K562 (cell line): Measurements from ENCODE around the gene CIB1. TPM values are rescaled to one million over a fixed set of nuclear protein-coding genes. Genes with fewer than 3 reads are reported as not detected.

Experiments used
- ATAC-seq: fragments of 200-7000 bp; cut with Tn5 transposase; 3 replicates; pipeline ENCODE4 v1.9.1; 2020; ENCODE audit warnings: moderate library complexity
- BruUV-seq: library from RNA; stranded (reverse); fragments of 400-500 nt; replicated peaks from 2 replicates; lab custom pipeline; 2021; lab: Mats Ljungman, UMichigan
- CTCF ChIA-PET: fragments of 300-600 bp; formaldehyde crosslinking; extraction: SDS; loops from one replicate; lab custom pipeline; 2021; ENCODE audit warnings: low intra/inter-chr PET ratio; lab: Yijun Ruan, JAX
- POLR2A ChIA-PET: fragments of 300-600, 350-650 bp; sonication (Branson Sonifier 250); formaldehyde crosslinking; extraction: SDS; loops from one replicate; lab custom pipeline; 2021; ENCODE audit warnings: antibody characterized with exemption, inconsistent platforms; lab: Yijun Ruan, JAX
- DNase-seq, 4 experiments: peaks; one replicate each; pipeline versions ENCODE4 v3.0.0 to v3.0.0-alpha.2; 2011 to 2018; ENCODE audit warnings: low spot score in 3 of 4, mixed read lengths in 3 of 4; ENCODE audit errors: extremely low read depth in 1 of 4
- FAIRE-seq: peaks from 2 replicates; lab custom pipeline; 2011; peaks lifted over from hg19 to GRCh38; lab: Jason Lieb, UNC
- H2AFZ ChIP-seq: 2 replicates; pipeline ENCODE4 v1.6.0; 2011; ENCODE audit warnings: low read depth, low read length, control low read depth, inconsistent platforms
- H3K27ac ChIP-seq: fragments of 200-600 bp; 3 replicates; pipeline ENCODE4 v1.8.0; 2011; ENCODE audit warnings: low read depth, mild to moderate bottlenecking, control low read depth, inconsistent platforms, low read length, moderate library complexity, mixed read lengths; ENCODE audit errors: extremely low read depth
- H3K27me3 ChIP-seq, 2 experiments: fragments of 300-600 bp in 1 of 2; 2 replicates in 1 of 2; 3 replicates in 1 of 2; pipeline versions ENCODE4 v1.6.0 to v1.8.0; 2011; ENCODE audit warnings: inconsistent platforms in 2 of 2, low read length in 2 of 2, mild to moderate bottlenecking in 1 of 2, mixed read lengths in 1 of 2, moderate library complexity in 1 of 2; ENCODE audit not compliant: control insufficient read depth in 2 of 2, insufficient read depth in 2 of 2
- H3K36me3 ChIP-seq: fragments of 300-600 bp; 3 replicates; pipeline ENCODE4 v1.8.0; 2011; ENCODE audit warnings: mild to moderate bottlenecking, low read length, inconsistent platforms; ENCODE audit not compliant: control insufficient read depth, insufficient read depth
- H3K4me1 ChIP-seq, 2 experiments: fragments of 200-600 bp in 1 of 2; replicated peaks in 1 of 2; 2 replicates in 1 of 2; 3 replicates in 1 of 2; pipeline versions ENCODE4 v1.5.1 to v1.8.0; 2011; ENCODE audit warnings: inconsistent platforms in 2 of 2, low read length in 2 of 2, mild to moderate bottlenecking in 1 of 2, mixed read lengths in 1 of 2, moderate library complexity in 1 of 2; ENCODE audit not compliant: control insufficient read depth in 2 of 2, insufficient read depth in 2 of 2
- H3K4me2 ChIP-seq: 2 replicates; pipeline ENCODE4 v1.6.1; 2011; ENCODE audit warnings: low read length, control low read depth, inconsistent platforms, mixed read lengths; ENCODE audit not compliant: insufficient read depth
- H3K4me3 ChIP-seq: fragments of 200-600 bp; sonication (generic), shearing (Covaris generic); 2 replicates; pipeline ENCODE4 v1.5.1; 2016; ENCODE audit warnings: control low read depth, inconsistent platforms
- H3K79me2 ChIP-seq: fragments of 200-600 bp; 3 replicates; pipeline ENCODE4 v1.8.0; 2011; ENCODE audit warnings: low read length, inconsistent platforms; ENCODE audit not compliant: control insufficient read depth, insufficient read depth
- H3K9ac ChIP-seq, 2 experiments: 2 replicates each; pipeline versions ENCODE4 v1.6.0 to v1.6.1; 2011; ENCODE audit warnings: low read depth in 2 of 2, low read length in 2 of 2, control low read depth in 1 of 2, inconsistent platforms in 1 of 2, mild to moderate bottlenecking in 1 of 2, mixed read lengths in 1 of 2; ENCODE audit not compliant: insufficient read depth in 1 of 2
- H3K9me1 ChIP-seq: one replicate; pipeline ENCODE4 v1.6.0; 2011; ENCODE audit warnings: inconsistent platforms, mild to moderate bottlenecking, low read length, moderate library complexity; ENCODE audit not compliant: control insufficient read depth, insufficient read depth
- H3K9me3 ChIP-seq: replicated peaks from 2 replicates; pipeline ENCODE4 v1.5.1; 2011; ENCODE audit warnings: low read depth, low read length, inconsistent platforms; ENCODE audit not compliant: control insufficient read depth, insufficient read depth
- H4K20me1 ChIP-seq: replicated peaks from 2 replicates; pipeline ENCODE4 v1.6.1; 2011; ENCODE audit warnings: low read length, inconsistent platforms, mixed read lengths; ENCODE audit not compliant: control insufficient read depth, insufficient read depth
- HEY1 ChIP-seq: fragments of 250-450 bp; sonication (Bioruptor Pico); IDR thresholded peaks from 2 replicates; pipeline ENCODE4 v1.5.0; 2020; ENCODE audit warnings: mild to moderate bottlenecking, moderate library complexity, borderline replicate concordance
- MEIS2 ChIP-seq: fragments of 450-650 bp; IDR thresholded peaks from 2 replicates; pipeline ENCODE4 v1.6.1; 2014; ENCODE audit warnings: mild to moderate bottlenecking; ENCODE audit not compliant: partially characterized antibody
- RAD21 ChIP-seq, 2 experiments: fragments of 250-450 bp in 1 of 2; fragments of 450-650 bp in 1 of 2; sonication (Bioruptor Pico) in 1 of 2; formaldehyde crosslinking in 1 of 2; IDR thresholded peaks in 1 of 2; conservative IDR thresholded peaks in 1 of 2; 2 replicates each; pipeline versions ENCODE4 v1.4.0 to v1.8.0; 2020 to 2022; ENCODE audit warnings: mild to moderate bottlenecking in 2 of 2, moderate library complexity in 1 of 2
- WGBS: fragments of 100-300 bp; shearing (Covaris generic); methylation state at CpG from one replicate; pipeline ENCODE4 v1.1.6; 2016; ENCODE audit warnings: low coverage, mixed read lengths; ENCODE audit not compliant: insufficient coverage; ENCODE audit errors: missing lambda C conversion rate; 5-methylcytosine and 5-hydroxymethylcytosine counted together
- in situ Hi-C: fragments of 300-500 bp; cut with MboI; formaldehyde crosslinking; loops from 4 replicates; pipeline ENCODE4 v1.15.0; 2018; ENCODE audit warnings: inconsistent platforms, mixed read lengths
- intact Hi-C: fragments of 100-400 bp; cut with micrococcal nuclease; formaldehyde crosslinking; loops from 2 replicates; pipeline ENCODE4 v1.14.2; 2022
- polyA plus RNA-seq, 8 experiments: library from polyadenylated mRNA; depleted of rRNA in 4 of 8; stranded (reverse) in 5 of 8; unstranded in 3 of 8; fragments of >200 nt; fragmentation: Nextera tagmentation in 2 of 8; fragmentation: Illumina TruSeq in 1 of 8; extraction: Ambion mirVana in 2 of 8; extraction: Trizol in 1 of 8; gene quantifications; 2 replicates each; pipeline versions ENCODE4 v1.2.1 to v1.2.3, GENCODE V29; 2011 to 2014; ENCODE audit warnings: inconsistent platforms in 1 of 8, missing spikeins in 1 of 8
- total RNA-seq, 7 experiments: library from RNA; depleted of rRNA in 6 of 7; stranded (reverse); fragments of >200 nt in 6 of 7; fragmentation: Illumina TruSeq in 2 of 7; extraction: Trizol in 2 of 7; gene quantifications; 2 replicates each; pipeline versions ENCODE4 v1.2.1 to v1.2.3, GENCODE V29; 2011 to 2021; ENCODE audit warnings: low replicate concordance in 1 of 7
- TF ChIP-seq, protein P1 (sequence below), 2 experiments: fragments of 450-650 bp; IDR thresholded peaks; 2 replicates each; pipeline ENCODE4 v1.6.1; 2018; ENCODE audit warnings: mild to moderate bottlenecking in 2 of 2, low read depth in 1 of 2; ENCODE audit not compliant: partially characterized antibody in 2 of 2
- TF ChIP-seq, protein P2 (sequence below), 2 experiments: IDR thresholded peaks in 1 of 2; conservative IDR thresholded peaks in 1 of 2; 2 replicates each; pipeline ENCODE4 v1.6.1; 2016; ENCODE audit warnings: low read depth in 2 of 2, mild to moderate bottlenecking in 1 of 2, missing compliant biosample characterization in 1 of 2, missing genetic modification characterization in 1 of 2, moderate library complexity in 1 of 2
- TF ChIP-seq, protein P3 (sequence below): fragments of 450-650 bp; IDR thresholded peaks from 2 replicates; pipeline ENCODE4 v1.6.1; 2018; ENCODE audit not compliant: partially characterized antibody

CIB1 gene
- total and polyA plus RNA-seq, 9 of the 15 experiments (the other 6 are each of a cell fraction or from before 2014, with no cell fraction given), result 14.9 to 136 (median 64.5) TPM

DNA sequence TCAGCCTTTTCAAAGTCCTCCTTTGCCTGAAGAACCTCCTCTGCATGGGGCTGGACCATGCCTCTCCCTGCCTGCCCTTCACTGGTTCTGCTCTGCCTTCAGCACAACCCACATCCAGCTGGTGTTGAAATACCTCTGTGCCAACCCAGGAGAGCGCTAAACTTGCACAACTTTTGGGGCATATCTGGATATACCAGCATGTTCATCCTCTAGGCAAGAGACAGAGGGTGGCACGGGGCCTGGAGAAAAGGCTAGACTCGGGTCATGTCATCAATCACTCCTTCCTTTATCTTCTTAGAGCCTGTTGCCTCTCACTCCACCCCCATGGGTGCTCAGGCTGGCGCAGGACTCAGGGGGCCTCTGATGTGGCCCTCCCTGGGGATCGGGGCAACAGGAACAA is 27.9 kb downstream of the CIB1 start:
- H3K4me2 ChIP-seq, result no peak overlapping the region
- H3K9me1 ChIP-seq, result no peaks in the 10 kb centered on the region
- in situ Hi-C loops, result no loop called here
- BruUV-seq, result no TSS peak
- WGBS, result 67% methylated on average over 5 of the region's 5 CpGs
- ATAC-seq (no peak), FAIRE-seq (no peak), DNase-seq (no peak)
- no peaks in the 10 kb centered on the region for H3K9me3 ChIP-seq
- TF ChIP-seq HEY1, result no peak
- TF ChIP-seq MEIS2, result peak; percentile 12
- TF ChIP-seq, protein P1, sequence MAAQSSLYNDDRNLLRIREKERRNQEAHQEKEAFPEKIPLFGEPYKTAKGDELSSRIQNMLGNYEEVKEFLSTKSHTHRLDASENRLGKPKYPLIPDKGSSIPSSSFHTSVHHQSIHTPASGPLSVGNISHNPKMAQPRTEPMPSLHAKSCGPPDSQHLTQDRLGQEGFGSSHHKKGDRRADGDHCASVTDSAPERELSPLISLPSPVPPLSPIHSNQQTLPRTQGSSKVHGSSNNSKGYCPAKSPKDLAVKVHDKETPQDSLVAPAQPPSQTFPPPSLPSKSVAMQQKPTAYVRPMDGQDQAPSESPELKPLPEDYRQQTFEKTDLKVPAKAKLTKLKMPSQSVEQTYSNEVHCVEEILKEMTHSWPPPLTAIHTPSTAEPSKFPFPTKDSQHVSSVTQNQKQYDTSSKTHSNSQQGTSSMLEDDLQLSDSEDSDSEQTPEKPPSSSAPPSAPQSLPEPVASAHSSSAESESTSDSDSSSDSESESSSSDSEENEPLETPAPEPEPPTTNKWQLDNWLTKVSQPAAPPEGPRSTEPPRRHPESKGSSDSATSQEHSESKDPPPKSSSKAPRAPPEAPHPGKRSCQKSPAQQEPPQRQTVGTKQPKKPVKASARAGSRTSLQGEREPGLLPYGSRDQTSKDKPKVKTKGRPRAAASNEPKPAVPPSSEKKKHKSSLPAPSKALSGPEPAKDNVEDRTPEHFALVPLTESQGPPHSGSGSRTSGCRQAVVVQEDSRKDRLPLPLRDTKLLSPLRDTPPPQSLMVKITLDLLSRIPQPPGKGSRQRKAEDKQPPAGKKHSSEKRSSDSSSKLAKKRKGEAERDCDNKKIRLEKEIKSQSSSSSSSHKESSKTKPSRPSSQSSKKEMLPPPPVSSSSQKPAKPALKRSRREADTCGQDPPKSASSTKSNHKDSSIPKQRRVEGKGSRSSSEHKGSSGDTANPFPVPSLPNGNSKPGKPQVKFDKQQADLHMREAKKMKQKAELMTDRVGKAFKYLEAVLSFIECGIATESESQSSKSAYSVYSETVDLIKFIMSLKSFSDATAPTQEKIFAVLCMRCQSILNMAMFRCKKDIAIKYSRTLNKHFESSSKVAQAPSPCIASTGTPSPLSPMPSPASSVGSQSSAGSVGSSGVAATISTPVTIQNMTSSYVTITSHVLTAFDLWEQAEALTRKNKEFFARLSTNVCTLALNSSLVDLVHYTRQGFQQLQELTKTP (IDR thresholded peaks at IDR 0.05; ENCODE audit: low read depth in 1 of 2, partially characterized antibody in 2 of 2), result no peak
- TF ChIP-seq, protein P2, sequence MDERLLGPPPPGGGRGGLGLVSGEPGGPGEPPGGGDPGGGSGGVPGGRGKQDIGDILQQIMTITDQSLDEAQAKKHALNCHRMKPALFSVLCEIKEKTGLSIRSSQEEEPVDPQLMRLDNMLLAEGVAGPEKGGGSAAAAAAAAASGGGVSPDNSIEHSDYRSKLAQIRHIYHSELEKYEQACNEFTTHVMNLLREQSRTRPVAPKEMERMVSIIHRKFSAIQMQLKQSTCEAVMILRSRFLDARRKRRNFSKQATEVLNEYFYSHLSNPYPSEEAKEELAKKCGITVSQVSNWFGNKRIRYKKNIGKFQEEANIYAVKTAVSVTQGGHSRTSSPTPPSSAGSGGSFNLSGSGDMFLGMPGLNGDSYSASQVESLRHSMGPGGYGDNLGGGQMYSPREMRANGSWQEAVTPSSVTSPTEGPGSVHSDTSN (CRISPR knock-in tag; IDR thresholded peaks at IDR 0.05; ENCODE audit: low read depth), result no peak
- TF ChIP-seq, protein P2 (tag; conservative IDR thresholded peaks at IDR 0.05; ENCODE audit: low read depth), result peak; percentile 28; the same call in 1 of the 2 replicates
- TF ChIP-seq RAD21 (CRISPR knock-in tag; conservative IDR thresholded peaks at IDR 0.05 in 1 of 2, IDR thresholded peaks at IDR 0.05 in 1 of 2), result no peak
- TF ChIP-seq, protein P3, sequence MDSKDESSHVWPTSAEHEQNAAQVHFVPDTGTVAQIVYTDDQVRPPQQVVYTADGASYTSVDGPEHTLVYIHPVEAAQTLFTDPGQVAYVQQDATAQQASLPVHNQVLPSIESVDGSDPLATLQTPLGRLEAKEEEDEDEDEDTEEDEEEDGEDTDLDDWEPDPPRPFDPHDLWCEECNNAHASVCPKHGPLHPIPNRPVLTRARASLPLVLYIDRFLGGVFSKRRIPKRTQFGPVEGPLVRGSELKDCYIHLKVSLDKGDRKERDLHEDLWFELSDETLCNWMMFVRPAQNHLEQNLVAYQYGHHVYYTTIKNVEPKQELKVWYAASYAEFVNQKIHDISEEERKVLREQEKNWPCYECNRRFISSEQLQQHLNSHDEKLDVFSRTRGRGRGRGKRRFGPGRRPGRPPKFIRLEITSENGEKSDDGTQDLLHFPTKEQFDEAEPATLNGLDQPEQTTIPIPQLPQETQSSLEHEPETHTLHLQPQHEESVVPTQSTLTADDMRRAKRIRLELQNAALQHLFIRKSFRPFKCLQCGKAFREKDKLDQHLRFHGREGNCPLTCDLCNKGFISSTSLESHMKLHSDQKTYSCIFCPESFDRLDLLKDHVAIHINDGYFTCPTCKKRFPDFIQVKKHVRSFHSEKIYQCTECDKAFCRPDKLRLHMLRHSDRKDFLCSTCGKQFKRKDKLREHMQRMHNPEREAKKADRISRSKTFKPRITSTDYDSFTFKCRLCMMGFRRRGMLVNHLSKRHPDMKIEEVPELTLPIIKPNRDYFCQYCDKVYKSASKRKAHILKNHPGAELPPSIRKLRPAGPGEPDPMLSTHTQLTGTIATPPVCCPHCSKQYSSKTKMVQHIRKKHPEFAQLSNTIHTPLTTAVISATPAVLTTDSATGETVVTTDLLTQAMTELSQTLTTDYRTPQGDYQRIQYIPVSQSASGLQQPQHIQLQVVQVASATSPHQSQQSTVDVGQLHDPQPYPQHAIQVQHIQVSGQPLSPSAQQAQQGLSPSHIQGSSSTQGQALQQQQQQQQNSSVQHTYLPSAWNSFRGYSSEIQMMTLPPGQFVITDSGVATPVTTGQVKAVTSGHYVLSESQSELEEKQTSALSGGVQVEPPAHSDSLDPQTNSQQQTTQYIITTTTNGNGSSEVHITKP, result no peak
- H3K4me3 ChIP-seq, result no peak overlapping the region
- H2AFZ ChIP-seq, result no peak overlapping the region
- no peak overlapping the region for H3K27ac ChIP-seq
- peak overlapping the region in 1 of 2 experiments; percentile 49; a peak in 2 of 4 replicates for H3K9ac ChIP-seq
- H4K20me1 ChIP-seq, result peaks cover 12% of the 10 kb centered on the region; the same call in 1 of the 2 replicates
- peaks cover 5 to 25% of the 10 kb centered on the region in 2 experiments; a peak in 4 of 5 replicates for H3K4me1 ChIP-seq
- no peaks in the 10 kb centered on the region for H3K27me3 ChIP-seq
- intact Hi-C loops, result no loop called here
- ChIA-PET CTCF (no interaction called here), POLR2A (interaction anchor here (0.9 to 1.6 kb wide), 3 partner anchors 13 to 63 kb away, joined by 3 to 5 read pairs (median 4); no protein-coding TSS in a partner anchor)
- peaks cover 78% of the 10 kb centered on the region; the same call in 2 of the 3 replicates for H3K36me3 ChIP-seq
- H3K79me2 ChIP-seq, result peaks cover 83% of the 10 kb centered on the region
